Stimulated activated CD8-positive, alpha-beta memory T cell treated with anti-CD3 and anti-CD28 coated beads, Interleukin-4, amount 100 ng/mL, for 1 hour (primary cell): ENCODE measurements around the gene LEMD1.

Source experiments
- DNase-seq, 2 donors: peaks; one replicate each; pipeline ENCODE4 v3.0.0-alpha.2; 2020; ENCODE audit warnings: low read depth in 2 of 2, low spot score in 1 of 2

LEMD1 gene

DNA sequence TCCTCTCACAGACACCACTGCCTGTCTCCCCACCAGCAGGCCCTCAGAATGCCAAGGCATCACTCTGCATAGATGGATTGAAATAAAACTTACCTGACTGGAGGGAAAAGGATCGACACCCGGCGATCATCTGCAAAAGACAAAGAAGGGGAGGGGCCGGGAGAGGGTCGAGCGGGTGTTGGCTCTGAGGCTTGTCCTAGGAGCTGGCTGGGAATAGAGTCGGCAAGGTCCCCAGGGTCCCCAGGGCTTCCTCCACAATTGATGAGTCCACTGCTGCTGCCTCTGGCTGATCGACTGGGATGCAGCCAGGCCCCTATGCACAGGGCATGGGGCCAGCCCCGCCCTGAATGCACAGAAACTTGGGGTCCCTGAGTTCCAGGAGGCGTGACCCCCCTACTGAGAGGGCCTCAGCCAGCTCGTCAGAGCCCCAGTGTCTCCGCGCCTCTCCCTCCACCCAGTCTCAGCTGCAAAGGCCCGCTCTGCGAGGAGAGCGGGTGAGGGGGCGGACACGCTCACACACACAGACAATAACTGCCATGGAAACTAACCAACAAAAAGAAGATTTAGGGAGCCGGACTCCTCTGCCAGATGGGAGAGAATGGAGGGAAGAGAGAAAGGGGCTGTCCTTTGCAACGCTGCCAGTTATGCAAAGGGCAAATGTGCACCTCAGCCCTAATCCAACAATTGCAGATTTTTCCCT lies 65.3 kb downstream of the LEMD1 start, which contains the start of gene KLHDC8A:
Gene KLHDC8A (minus strand): TSS at position 483 of the 700 bp plus-strand sequence. CDS start 13,318 bp downstream, outside the sequence.
- no peak for DNase-seq

DNA sequence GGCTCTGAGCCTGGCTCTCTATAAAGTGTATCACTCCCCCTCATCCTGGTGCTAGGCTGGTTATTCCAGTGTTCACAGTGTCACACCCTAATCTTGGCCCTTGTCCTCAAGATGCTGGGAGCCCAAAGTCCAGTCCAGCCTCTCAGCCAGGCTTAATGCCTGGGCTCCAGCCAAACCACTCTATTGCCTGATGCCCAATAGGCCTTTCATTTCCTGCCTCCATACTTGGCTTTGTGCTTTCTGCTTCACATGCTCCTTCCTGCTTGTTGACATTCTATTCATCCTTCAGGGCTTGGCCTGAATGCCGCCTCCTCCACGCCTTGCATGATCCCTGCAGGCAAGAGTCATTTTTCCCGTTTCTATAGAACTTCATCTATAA lies 66.8 kb downstream of the LEMD1 start:
- no peak for DNase-seq

DNA sequence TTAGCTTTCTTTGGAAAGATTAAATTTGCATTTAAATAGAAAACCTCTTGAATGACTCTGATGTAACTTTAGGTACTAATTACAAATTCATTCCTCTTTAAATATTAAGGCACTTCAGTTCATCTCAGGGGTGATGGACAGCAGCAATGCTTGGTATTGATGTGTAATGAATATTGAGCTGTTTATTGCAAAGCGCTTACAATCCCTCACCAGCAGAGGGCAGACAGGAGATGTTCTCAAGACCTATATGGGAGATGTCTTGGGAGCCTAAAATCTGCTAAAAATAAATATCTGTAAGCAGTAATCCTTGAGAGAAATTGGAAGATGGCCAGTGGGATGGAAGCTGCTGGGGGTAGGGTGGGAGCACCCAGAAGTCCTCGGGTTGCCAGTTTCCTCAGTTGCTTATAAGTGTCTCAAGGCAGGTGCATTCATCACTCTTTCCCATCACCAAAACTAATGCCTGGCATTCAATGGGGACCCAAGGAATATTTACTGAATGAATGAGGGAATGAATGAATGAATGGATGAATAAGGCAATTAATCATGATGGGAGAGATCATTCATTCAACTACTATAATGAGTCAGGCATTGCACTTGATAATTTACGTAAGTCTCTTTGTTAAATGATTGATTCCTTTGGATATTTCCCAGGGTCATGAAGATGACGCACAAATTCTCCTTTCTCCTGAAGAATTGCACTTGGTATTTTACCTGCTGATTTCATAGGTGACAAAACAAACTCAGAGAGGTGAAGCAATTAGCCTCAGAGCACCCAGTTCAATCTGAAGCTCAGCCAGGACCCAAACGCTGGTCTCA lies 67.4 kb downstream of the LEMD1 start:
- DNase-seq: peak in 1 of 2 donors; percentile 36

DNA sequence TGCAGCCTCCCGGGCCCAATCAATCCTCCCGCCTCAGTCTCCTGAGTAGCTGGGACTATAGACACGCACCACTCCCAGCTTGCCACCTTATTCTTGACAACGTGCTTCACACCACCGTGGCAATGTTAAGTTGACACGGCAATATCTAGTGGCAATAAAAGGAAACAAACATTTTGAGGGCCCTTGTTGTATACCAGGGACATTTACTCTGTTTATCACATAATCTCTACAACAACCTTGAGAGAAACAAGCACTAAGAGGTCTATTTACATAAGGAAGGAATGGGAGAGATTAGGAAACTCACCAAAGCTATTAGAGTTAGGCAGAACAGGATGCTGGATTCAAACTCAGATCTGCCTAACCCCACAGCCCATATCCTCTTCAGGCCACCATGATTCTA lies 68.2 kb downstream of the LEMD1 start:
- DNase-seq: no peak

DNA sequence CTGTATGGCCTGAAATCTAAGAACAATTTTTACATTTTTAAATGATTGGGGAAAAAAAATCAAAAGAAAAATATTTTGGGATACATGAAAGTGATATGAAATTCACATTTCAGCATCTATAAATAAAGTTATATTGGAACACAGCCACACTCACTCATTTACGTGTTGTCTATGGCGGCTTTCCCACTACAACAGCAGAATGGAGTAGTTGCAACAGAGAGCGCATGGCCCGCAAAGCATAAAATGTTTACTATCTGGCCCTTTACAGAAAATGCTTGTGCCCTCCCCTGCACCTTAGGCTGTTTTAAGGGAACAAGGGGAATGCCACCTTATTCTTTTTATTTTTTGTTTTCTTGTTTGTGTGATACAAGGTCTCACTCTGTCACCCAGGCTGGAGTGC lies 68.7 kb downstream of the LEMD1 start:
- DNase-seq: no peak

DNA sequence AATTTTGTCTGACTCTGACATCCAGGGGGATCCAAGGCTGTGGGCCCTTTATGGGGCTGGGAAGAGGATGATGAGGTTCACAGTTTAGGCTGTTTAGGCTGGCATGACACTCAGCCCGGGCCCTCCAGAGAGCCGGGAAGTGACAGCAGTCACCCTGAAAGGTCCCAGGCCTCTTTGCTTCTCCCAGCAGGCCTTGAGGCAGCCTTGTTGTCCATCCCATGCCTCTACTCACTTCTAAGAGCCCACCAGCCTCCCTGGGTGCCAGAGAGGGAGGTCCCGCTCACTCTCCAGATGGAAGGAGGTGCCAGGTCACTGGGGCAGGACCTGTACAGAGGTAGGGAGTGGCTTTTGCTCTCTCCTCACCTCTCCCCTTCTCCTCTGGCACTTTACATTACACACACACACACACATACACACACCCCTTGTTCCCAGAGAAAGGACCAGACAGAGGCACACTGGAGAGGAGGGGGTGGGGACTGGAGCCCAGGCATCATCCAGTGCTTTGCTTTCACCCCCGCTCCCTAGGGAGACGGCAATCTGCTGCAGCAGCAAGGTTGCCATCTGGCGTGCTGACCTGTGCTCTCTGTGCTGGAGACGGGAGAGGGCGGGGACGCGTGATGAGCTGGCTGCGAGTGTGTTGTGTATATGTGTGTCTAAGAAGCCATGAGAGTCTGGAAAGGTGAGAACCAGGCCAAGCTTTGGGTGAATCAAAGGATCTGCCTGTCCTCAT lies 69.7 kb downstream of the LEMD1 start:
- DNase-seq: no peak

DNA sequence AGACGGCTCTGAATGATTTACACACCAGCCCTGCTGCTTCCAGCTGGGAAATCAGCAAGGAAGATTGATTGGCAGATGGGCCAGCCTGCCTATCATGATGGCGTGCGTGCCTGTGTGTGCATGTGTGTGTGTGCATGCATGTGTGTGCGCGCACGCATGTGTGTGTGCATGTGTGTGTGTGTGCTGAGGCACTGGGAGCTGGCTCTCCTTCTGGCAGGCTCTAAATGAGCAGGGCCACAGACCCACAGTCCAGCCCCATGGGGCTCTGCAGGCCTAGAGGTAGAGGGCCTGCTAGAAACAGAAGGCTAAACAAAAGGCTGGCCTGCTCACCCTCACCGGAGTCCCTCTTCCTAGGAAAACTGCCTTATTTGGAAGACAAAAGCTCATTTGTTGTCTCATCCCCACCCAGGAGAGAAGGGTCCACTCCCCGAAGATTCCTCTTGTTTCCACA lies 71.1 kb downstream of the LEMD1 start:
- no peak for DNase-seq

DNA sequence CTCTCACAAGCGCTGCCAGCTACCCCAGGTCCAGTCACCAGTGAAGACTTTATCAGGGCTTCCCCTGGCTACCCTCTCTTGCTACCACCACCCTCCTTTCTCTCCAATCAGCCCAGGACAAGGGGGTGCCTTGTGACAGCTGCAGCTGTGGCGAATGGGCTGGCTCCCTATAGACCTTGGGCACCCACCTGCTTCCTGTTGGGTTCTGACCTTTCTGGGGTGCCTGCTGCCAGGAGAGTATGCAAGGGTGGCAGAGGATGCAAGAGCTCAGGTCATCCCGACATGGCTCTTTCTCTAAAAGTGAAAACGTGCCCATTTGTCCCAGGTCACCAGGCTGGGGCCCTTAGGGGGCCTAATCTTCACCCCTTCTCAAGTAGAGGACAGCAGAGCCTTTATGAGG lies 71.7 kb downstream of the LEMD1 start:
- no peak for DNase-seq

DNA sequence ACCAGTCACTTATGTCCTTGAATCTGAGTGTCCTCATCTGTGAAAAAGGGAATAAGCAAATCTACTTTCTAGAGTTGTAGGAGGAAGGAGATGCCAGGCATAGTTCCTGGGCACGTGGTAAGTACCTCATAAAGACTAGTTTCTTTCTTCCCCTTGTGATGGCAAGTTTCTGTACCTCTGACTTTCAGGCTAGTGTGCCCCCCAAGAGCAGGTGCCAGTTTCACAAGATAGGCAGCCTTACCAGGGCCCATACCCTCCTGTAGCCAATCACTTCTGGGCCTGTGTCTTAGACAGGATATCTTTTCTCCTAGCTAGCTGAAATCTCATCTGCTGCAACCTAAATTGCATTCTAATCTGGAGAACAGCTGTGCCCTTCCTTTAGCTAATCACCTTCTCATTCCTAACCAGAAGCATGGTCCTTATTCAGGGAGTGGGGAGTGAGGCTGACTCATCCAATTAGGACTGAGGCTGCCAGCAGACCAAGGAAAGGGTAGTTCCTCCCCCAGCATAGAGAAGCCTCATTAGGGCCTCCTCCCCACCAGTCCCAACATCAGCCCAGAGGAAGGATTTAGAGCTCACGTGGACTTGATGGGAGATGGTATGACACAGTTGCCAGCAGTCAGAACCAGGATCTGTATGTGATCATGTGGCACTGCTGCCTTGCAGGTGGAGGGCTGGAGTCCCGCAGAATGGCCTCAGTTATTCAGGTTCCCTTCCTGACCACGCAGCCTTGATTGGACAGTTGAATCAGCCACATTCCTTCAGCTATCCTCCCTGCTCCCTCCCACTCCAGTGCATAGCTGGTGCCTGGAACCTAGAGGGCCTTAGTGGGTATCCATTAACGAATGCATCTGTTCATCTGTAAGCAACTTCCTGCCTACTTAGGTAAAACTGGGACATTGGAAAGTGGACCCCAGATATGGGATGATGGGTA lies 73.0 kb downstream of the LEMD1 start:
- DNase-seq: no peak

DNA sequence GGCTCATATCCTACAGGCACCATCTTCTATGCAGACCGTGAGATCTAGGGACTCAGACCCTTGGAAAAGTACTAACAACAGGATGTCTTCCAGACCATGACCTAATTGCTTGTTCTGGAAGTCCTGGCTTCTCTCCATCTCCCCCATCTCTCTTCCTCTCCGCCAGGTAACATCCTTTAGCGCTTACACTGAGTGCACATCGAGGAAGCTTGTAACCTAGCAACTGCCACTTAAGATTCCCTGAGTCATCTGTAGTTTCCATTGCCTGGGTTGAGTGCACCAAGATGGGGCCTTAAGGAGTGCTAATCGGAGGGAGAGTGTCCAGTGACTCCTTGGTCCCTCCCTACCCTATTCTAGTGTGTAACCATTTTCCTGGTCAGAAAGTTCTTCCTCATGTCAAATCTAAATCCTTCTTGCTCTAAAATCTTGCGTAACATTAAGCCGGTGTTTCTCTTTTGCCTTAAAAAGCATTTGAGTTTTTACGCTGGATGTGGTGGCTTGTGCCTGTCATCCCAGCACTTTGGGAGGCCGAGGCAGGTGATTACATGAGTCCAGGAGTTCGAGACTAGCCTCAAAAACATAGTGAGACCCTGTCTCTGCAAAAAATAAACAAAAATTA lies 74.8 kb downstream of the LEMD1 start:
- no peak for DNase-seq

DNA sequence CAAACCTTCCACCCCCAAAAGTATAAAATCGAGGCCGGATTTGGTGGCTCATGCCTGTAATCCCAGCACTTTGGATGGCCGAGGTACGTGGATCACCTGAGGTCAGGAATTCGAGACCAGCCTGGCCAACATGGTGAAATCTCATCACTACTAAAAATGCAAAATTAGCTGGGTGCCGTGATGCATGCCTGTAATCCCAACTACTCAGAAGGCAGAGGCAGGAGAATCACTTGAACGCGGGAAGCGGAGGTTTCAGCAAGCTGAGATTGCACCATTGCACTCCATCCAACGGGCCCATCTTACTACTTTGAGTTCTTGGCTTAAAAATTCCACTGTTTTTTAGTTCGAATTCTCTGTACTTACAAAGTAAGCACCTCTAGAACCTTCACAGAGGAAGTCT lies 76.1 kb downstream of the LEMD1 start:
- DNase-seq: no peak

DNA sequence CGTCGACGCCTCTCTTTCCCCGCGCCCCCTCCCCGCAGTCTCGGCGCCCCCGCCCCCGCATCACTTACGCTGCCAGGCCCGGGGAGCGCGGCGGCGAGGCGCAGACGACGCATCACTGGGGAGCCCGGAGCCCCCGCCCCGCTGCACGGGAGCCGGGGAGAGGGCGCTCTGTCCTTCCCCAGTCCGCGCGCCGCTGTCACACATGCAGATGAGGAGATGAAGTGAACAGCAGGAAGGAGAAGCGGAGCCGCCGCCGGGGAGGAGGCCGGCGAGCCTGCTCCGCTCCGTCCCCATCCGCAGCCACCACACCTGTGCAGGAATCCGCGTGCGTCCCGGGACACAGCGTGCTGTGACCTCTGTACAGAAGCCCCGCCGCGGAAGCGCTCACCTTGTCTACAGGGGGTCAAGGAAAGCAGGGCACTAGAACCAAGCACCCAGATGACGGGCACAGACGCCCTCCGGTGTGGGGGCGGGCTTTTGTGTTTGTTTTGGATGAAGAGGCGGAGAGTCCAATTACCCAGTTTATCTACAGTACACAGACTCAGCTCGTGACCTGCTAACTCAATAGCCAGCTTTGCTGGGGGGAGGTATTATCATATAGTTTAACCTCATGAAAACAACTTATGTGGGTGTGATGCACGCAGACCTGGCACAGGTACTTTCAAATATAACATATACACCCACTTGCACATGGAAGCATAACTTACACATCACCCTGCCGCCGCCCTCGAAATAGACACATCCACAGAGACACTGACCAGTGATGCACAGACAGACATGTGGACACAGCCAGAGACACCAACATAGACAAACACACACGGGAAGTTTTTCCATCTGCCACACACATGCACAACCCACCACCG lies 77.6 kb downstream of the LEMD1 start:
- no peak for DNase-seq

DNA sequence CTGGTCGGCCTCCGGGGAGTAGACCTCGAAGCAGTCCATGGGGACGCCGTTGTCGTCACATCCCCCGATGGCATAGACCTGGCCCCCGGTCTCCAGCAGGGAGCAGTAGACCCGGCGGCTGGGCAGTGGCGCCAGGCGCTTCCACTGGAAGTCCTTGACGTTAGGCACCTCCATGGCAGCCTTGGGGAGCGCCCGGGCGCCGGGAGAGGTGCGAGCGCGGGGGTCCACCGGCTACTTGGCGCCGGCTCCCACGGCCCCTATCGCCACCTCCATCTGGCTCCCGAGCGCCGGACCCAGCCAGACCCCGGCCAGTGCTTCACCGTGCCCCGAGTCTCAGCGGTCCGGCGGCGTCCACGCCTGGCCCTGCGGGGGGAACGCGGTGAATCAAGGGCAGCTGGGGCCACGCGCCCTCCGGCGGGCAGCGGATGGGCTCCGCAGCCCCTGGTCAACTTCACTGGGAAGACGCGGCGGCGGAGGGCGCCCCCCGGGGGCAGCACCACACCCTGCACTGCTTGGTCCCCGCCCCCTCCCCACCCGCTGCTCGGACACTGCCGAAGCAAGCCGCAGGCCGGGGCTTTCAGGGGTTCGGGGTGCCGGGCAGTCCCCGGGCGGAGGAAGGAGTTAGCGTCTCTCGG lies 78.3 kb downstream of the LEMD1 start:
- no peak for DNase-seq

DNA sequence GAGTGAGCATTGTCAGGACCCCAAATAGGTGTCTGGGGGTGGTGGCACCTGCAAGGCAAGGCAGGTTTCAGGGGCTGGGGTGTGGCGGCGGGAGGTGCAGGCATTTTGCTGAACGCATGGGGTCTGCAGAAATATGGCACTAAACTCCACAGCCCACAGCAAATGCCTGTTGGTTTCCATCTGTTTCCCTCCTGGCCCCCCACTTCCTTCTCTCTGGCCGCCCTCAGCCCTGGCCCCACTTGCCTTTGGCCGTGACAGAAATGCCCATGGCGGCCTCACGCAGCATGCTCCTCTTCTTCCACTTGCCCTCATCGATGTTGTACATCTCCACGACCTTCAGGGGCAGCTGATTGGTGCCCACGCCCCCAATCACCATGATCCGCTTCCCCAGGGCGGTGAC lies 78.9 kb downstream of the LEMD1 start:
- no peak for DNase-seq

DNA sequence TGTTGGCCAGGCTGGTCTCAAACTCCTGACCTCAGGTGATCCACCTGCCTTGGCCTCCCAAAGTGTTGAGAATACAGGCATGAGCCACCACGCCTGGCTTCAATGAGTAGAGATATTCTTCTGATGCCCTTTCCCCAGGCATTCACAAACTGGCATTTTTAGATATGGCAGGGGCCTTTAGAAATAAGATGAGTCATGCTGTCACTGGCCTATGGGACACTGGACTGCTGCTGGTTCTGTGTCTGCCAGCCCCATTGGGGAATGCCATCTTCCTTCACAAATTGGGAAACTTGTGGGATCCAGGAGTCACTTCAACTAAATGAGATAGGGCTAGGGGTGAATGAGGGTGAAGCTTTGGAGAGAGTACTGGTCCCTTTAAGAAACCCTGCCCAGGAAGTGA lies 81.2 kb downstream of the LEMD1 start:
- DNase-seq: no peak

DNA sequence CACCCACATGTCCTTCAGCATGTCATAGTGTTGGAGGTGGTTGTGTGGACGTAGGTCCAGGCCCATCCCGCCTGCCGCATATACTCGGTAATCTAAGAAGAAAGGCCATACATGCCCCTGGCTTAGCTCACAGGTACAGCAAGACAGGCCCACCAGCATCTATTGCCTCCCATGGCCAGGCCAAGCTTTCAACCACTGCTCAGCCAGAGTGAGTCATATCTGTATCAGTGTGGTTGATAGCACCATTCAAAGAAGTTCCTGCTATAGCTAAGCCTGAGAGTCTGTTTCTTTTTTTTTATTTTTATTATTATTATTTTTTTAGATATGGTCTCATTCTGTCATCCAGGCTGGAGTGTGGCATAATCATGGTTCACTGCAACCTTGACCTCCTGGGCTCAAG lies 82.1 kb downstream of the LEMD1 start:
- no peak for DNase-seq

DNA sequence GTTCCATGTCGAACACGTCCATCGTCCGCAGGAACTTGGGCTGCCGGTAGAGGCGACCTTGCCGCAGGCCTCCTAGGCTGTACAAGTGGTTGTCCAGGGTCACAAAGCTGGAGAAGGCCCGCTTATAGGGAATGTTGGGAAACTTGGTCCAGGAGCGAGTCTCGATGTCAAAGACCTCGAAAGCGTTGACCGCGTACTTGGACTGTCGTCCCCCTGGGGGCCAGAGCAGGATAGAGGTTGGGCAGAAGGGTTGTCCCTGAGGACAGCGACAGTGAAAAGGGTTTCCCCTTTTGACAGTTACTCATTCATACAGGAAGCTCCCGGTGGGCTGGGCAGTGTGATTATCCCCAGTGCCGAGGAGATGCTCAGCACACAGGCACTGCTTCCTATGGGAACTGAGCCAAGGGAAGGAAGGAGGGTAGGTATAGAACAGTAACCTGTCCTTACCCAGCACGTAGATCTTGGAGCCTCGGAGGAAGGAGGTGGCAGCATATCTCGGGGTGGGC lies 82.6 kb downstream of the LEMD1 start:
- no peak for DNase-seq

DNA sequence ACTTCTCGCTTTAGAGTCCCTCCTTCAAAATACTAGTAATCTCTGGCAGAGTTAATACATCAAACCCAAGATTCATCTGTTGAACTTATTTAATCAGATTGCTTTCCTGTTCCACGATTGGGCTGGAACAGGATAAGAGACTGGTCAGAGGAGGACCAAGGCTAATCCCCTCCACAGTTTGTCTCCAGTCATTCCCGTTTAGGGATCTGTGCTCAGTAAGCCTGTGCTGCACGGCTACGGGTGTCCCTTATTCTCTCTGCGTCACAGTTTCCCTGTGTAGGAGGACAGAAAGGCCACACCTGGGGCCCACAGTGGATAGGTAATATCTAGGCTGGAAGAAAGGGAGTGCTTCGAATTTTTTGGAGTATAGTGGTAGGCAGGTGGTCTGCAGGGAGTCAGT lies 83.8 kb downstream of the LEMD1 start:
- DNase-seq: no peak

DNA sequence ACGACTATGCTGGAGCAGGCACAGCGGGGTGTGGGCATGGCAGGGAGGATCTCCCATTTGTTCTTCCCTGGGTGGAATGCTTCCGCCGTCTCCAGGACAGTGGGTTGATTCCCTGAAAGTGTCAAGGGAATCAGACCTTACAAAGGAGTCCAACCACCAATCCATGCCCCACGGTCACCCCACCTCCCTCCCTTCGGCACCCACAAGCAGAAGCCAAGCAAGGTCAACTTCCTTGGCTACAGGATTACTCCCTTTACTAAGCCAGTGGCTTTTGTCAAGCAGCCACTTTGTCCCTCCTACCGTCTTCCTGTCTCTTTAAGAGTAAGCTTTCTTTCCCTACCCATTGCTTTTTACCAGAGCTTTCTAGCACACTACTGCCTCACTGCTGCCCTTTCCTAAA lies 84.4 kb downstream of the LEMD1 start:
- DNase-seq: no peak
